ENCODE data around the gene SPOCK3. TPM values are rescaled to one million over a fixed set of nuclear protein-coding genes. Genes with fewer than 3 reads are reported as not detected.

Gene SPOCK3
- total and polyA plus RNA-seq, 2 experiments from 2014 or later, result 1.6 to 4.1 TPM

- no peak for TF ChIP-seq ETS1 (IDR thresholded peaks at IDR 0.05)
- TF ChIP-seq REST (IDR thresholded peaks at IDR 0.05; ENCODE audit: unreplicated experiment), result no peak
- TF ChIP-seq STAT1 (IDR thresholded peaks at IDR 0.05; ENCODE audit: unreplicated experiment), result no peak
Observed at GRCh38 chr4:167041524-167041923, 192.8 kb downstream of the SPOCK3 start (continued).

- no peak overlapping the region for H3K4me2 ChIP-seq
- H3K36me3 Mint-ChIP-seq (ENCODE audit: low read depth), result no peaks in the 10 kb centered on the region
Observed at GRCh38 chr4:167035390-167035789, 198.9 kb downstream of the SPOCK3 start.

More at GRCh38 chr4:167035390-167035789, 198.9 kb downstream of the SPOCK3 start:
- H3K4me1 ChIP-seq (ENCODE audit: insufficient read depth), result no peaks in the 10 kb centered on the region
- Mint-ChIP-seq H3K9me3 (no peaks in the 10 kb centered on the region), H3K27me3 (ENCODE audit: insufficient read depth, low read depth, poor library complexity) (no peaks in the 10 kb centered on the region), H3K4me1 (peaks cover 8% of the 10 kb centered on the region; the same call in 2 of the 3 replicates), H3K4me3 (no peak overlapping the region), H3K27ac (no peak overlapping the region)
- no peaks in the 10 kb centered on the region for H3K27me3 ChIP-seq (ENCODE audit: insufficient read depth)
- no peaks in the 10 kb centered on the region for H3K36me3 ChIP-seq (ENCODE audit: insufficient read depth)
- no peak overlapping the region for H3K27ac ChIP-seq (ENCODE audit: low read depth)
- DNase-seq (ENCODE audit: low spot score), result no peak
- TF ChIP-seq EZH2phosphoT487 (IDR thresholded peaks at IDR 0.05; ENCODE audit: unreplicated experiment) (no peak), ETS1 (IDR thresholded peaks at IDR 0.05) (no peak), EZH2 (IDR thresholded peaks at IDR 0.05; ENCODE audit: low read depth, unreplicated experiment) (no peak), CTCF (conservative IDR thresholded peaks at IDR 0.05; ENCODE audit: low read depth in 2 of 2) (no peak), JUNB (IDR thresholded peaks at IDR 0.05; ENCODE audit: unreplicated experiment) (no peak)
- no peak for ATAC-seq
- no peaks in the 10 kb centered on the region for H4K20me1 ChIP-seq (replicated peaks; ENCODE audit: insufficient read depth)
- no peak overlapping the region for H3K4me3 ChIP-seq
- H3F3A ChIP-seq (replicated peaks; ENCODE audit: low read depth), result no peaks in the 10 kb centered on the region
- no peaks in the 10 kb centered on the region for H3K79me2 ChIP-seq (replicated peaks; ENCODE audit: insufficient read depth)
- H3K9me2 ChIP-seq (ENCODE audit: insufficient read depth), result no peaks in the 10 kb centered on the region
- H2AFZ ChIP-seq, result no peak overlapping the region

Measured in GM23338 (cell line).